Gastrocnemius medialis (tissue), 4 donors: ENCODE data around the gene TLCD2.

Experiments
- POLR2A ChIP-seq, 2 donors: fragments of 450-650 bp; IDR thresholded peaks; one replicate each; pipeline ENCODE4 v1.6.1; 2017; ENCODE audit warnings: antibody characterized with exemption in 2 of 2, mild to moderate bottlenecking in 2 of 2, moderate library complexity in 2 of 2
- TF ChIP-seq, protein P1 (sequence below), 5 experiments: fragments of 450-650 bp in 3 of 5; fragments of 200-600 bp in 2 of 5; sonication (generic) in 2 of 5; IDR thresholded peaks in 4 of 5; conservative IDR thresholded peaks in 1 of 5; 1 replicate in 4 of 5; 2 replicates in 1 of 5; pipeline ENCODE4 v1.5.1; 2016 to 2019; ENCODE audit warnings: antibody characterized with exemption in 5 of 5, mild to moderate bottlenecking in 3 of 5, moderate library complexity in 3 of 5

DNA sequence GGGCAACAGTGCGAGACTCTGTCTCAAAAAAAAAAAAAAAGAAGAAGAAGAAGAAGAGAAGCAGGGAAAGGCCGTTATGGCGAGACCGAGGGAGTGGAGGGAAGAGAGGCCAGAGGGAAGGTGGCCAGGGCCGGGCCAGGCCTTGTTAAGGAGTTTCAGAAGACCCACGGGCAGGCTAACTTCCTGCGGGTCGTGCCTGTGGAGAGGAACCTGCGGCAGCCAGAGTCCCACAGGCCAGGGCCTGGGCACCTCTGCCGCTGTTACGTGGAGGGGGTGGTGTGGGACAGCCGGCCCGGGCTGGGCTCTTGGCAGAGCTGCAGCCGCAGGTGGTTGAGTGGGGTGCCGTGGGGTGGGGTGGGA is 19.8 kb upstream of the TLCD2 start:
- TF ChIP-seq, protein P1, sequence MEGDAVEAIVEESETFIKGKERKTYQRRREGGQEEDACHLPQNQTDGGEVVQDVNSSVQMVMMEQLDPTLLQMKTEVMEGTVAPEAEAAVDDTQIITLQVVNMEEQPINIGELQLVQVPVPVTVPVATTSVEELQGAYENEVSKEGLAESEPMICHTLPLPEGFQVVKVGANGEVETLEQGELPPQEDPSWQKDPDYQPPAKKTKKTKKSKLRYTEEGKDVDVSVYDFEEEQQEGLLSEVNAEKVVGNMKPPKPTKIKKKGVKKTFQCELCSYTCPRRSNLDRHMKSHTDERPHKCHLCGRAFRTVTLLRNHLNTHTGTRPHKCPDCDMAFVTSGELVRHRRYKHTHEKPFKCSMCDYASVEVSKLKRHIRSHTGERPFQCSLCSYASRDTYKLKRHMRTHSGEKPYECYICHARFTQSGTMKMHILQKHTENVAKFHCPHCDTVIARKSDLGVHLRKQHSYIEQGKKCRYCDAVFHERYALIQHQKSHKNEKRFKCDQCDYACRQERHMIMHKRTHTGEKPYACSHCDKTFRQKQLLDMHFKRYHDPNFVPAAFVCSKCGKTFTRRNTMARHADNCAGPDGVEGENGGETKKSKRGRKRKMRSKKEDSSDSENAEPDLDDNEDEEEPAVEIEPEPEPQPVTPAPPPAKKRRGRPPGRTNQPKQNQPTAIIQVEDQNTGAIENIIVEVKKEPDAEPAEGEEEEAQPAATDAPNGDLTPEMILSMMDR (IDR thresholded peaks at IDR 0.05 in 4 of 5, conservative IDR thresholded peaks at IDR 0.05 in 1 of 5), result no peak
- TF ChIP-seq POLR2A (IDR thresholded peaks at IDR 0.05), result no peak
